Peyer's patch (tissue), 4 donors: ENCODE measurements around the gene TIMP2. TPM values are rescaled to one million over a fixed set of nuclear protein-coding genes. Genes with fewer than 3 reads are reported as not detected.

Source experiments
- DNase-seq, 3 donors: peaks; one replicate each; pipeline ENCODE4 v3.0.0-alpha.2; 2017 to 2019
- H3K27ac ChIP-seq, 4 donors: fragments of 200-600 bp; sonication (generic); one replicate each; pipeline ENCODE4 v1.5.1; 2016 to 2019
- H3K27me3 ChIP-seq, 2 donors: fragments of 200-600 bp; sonication (generic); one replicate each; pipeline ENCODE4 v1.5.1; 2019
- H3K36me3 ChIP-seq, 3 donors: fragments of 200-600 bp; sonication (generic); one replicate each; pipeline ENCODE4 v1.5.1; 2016 to 2019
- H3K4me1 ChIP-seq, 4 donors: fragments of 200-600 bp; sonication (generic); one replicate each; pipeline ENCODE4 v1.5.1; 2016 to 2019
- H3K4me3 ChIP-seq, 4 donors: fragments of 200-600 bp; sonication (generic); 1 replicate in 3 of 4; 2 replicates in 1 of 4; pipeline ENCODE4 v1.5.1; 2016 to 2019; ENCODE audit warnings: mild to moderate bottlenecking in 1 of 4
- H3K9me3 ChIP-seq, 4 donors: fragments of 200-600 bp; sonication (generic); one replicate each; pipeline ENCODE4 v1.5.1; 2016 to 2019; ENCODE audit warnings: mild to moderate bottlenecking in 1 of 4
- POLR2A ChIP-seq, 2 donors: fragments of 450-650 bp; IDR thresholded peaks; one replicate each; pipeline ENCODE4 v1.5.1; 2017; ENCODE audit warnings: antibody characterized with exemption in 2 of 2, mild to moderate bottlenecking in 2 of 2, moderate library complexity in 2 of 2
- total RNA-seq, 4 donors: library from RNA; depleted of rRNA; stranded (reverse); fragments of >200 nt; gene quantifications; one replicate each; pipeline ENCODE4 v1.1.0, GENCODE V29; 2016
- TF ChIP-seq, protein P1 (sequence below), 6 experiments: fragments of 450-650 bp in 4 of 6; fragments of 200-600 bp in 2 of 6; sonication (generic) in 1 of 6; IDR thresholded peaks; one replicate each; pipeline ENCODE4 v1.5.1; 2017 to 2019; ENCODE audit warnings: antibody characterized with exemption in 6 of 6, mild to moderate bottlenecking in 3 of 6, moderate library complexity in 1 of 6

The TIMP2 gene
- total RNA-seq, 4 donors from 2014 or later, result 27.2 to 73.2 (median 45.0) TPM

DNA sequence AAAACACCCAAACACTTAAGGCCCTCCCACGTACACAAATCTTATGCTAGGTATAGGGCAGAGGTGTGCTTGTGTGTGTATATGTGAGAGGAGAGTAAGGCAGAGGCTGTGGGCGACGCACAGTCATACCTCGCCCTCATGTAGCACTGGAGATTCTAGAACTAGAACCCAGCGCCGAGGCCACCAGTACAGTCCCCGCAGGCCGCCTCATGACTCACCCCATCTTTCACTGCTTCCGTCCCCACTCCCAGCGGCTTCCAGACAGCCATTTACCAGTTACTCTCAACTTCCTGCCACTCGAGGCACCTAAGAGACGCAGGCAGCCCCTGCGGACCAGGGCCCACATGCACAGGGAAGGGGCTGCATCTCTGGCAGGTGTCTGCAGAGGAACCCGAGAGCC is 119.9 kb downstream of the TIMP2 start:
- TF ChIP-seq POLR2A (IDR thresholded peaks at IDR 0.05), result no peak
- TF ChIP-seq, protein P1, sequence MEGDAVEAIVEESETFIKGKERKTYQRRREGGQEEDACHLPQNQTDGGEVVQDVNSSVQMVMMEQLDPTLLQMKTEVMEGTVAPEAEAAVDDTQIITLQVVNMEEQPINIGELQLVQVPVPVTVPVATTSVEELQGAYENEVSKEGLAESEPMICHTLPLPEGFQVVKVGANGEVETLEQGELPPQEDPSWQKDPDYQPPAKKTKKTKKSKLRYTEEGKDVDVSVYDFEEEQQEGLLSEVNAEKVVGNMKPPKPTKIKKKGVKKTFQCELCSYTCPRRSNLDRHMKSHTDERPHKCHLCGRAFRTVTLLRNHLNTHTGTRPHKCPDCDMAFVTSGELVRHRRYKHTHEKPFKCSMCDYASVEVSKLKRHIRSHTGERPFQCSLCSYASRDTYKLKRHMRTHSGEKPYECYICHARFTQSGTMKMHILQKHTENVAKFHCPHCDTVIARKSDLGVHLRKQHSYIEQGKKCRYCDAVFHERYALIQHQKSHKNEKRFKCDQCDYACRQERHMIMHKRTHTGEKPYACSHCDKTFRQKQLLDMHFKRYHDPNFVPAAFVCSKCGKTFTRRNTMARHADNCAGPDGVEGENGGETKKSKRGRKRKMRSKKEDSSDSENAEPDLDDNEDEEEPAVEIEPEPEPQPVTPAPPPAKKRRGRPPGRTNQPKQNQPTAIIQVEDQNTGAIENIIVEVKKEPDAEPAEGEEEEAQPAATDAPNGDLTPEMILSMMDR (IDR thresholded peaks at IDR 0.05), result no peak
- Histone ChIP-seq H3K4me3 (no peak overlapping the region), H3K9me3 (no peaks in the 10 kb centered on the region), H3K4me1 (peaks cover 0 to 12% (median 0%) of the 10 kb centered on the region in 4 donors), H3K27ac (peak overlapping the region; percentile 52 to 67 (median 59)), H3K36me3 (peaks cover 0 to 89% (median 0%) of the 10 kb centered on the region in 3 donors), H3K27me3 (no peaks in the 10 kb centered on the region)
- peak in 2 of 3 donors; percentile 48 to 79 for DNase-seq

DNA sequence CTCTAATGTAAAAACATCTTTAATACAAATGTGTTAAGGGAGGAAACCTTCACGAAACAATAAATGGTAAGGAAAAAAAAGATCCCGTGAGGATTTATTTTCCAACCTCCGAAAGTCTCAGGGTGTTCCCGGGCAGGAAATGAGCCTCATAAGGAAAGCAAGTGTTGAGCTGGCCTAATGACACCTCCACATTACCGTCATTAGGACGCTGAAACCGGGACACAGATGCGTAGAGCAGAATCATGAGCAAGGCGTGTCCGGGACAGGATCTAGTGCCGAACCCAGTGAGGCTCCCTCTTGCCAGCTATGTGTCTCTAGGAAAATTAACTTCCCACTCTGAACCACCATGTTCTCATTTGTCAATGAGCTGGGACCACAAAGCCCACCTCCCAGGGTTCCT is 120.4 kb downstream of the TIMP2 start:
- DNase-seq, result no peak
- Histone ChIP-seq H3K36me3 (peaks cover 0 to 87% (median 0%) of the 10 kb centered on the region in 3 donors), H3K27me3 (no peaks in the 10 kb centered on the region), H3K4me1 (peaks cover 0 to 12% (median 0%) of the 10 kb centered on the region in 4 donors), H3K9me3 (no peaks in the 10 kb centered on the region), H3K27ac (peak overlapping the region; percentile 52 to 67 (median 59)), H3K4me3 (no peak overlapping the region)
- TF ChIP-seq POLR2A (IDR thresholded peaks at IDR 0.05), result no peak
- TF ChIP-seq, protein P1 (IDR thresholded peaks at IDR 0.05), result no peak

- H3K4me3 ChIP-seq, result peak overlapping the region in 1 of 4 donors; percentile 37
- peak overlapping the region in 2 of 4 donors; percentile 35 to 43 for H3K27ac ChIP-seq
- peaks cover 0 to 12% (median 0%) of the 10 kb centered on the region in 4 donors for H3K4me1 ChIP-seq
- TF ChIP-seq, protein P1 (IDR thresholded peaks at IDR 0.05), result no peak
- no peak for TF ChIP-seq POLR2A (IDR thresholded peaks at IDR 0.05)
- no peaks in the 10 kb centered on the region for H3K27me3 ChIP-seq
- peaks cover 0 to 85% (median 0%) of the 10 kb centered on the region in 3 donors for H3K36me3 ChIP-seq
- DNase-seq, result peak in 2 of 3 donors; percentile 33 to 74
- H3K9me3 ChIP-seq, result no peaks in the 10 kb centered on the region
Measured at GRCh38 chr17:78803186-78803845, 121.9 kb downstream of the TIMP2 start.

Other genes with a start within 250 kb of the TIMP2 start
- 100 to 1,000 TPM in 2 of 4 donors, 10 to 100 TPM in 2; 88.3 to 262 (median 109) TPM for gene CYTH1, start 143.1 kb downstream of the TIMP2 start, total RNA-seq
- gene USP36, start 84.6 kb downstream of the TIMP2 start, total RNA-seq, result 100 to 1,000 TPM in 1 of 4 donors, 10 to 100 TPM in 3; 20.7 to 130 (median 59.9) TPM
- gene CEP295NL, start 22.2 kb downstream of the TIMP2 start, total RNA-seq, result 10 to 100 TPM in 2 of 4 donors, 1 to 10 TPM in 2; 1.1 to 45.4 (median 9.1) TPM
- 1,000 to 10,000 TPM in 3 of 4 donors, 100 to 1,000 TPM in 1; 202 to 2,181 (median 1,427) TPM for gene LGALS3BP, start 54.5 kb upstream of the TIMP2 start, total RNA-seq
- 100 to 1,000 TPM in 1 of 4 donors, 10 to 100 TPM in 3; 56.9 to 125 (median 80.0) TPM for gene CANT1, start 84.4 kb upstream of the TIMP2 start, total RNA-seq
- gene C1QTNF1, start 98.8 kb upstream of the TIMP2 start, total RNA-seq, result 10 to 100 TPM in 3 of 4 donors, 1 to 10 TPM in 1; 6.3 to 20.6 (median 14.3) TPM
- 100 to 1,000 TPM in 3 of 4 donors, 10 to 100 TPM in 1; 57.6 to 336 (median 223) TPM for gene ENGASE, start 149.4 kb upstream of the TIMP2 start, total RNA-seq